ENCODE measurements around the gene NUTM2G. TPM values are rescaled to one million over a fixed set of nuclear protein-coding genes. Genes with fewer than 3 reads are reported as not detected.
"Not testable (repeated sequence)": the region's sequence is repeated elsewhere in the genome, so short reads cannot be mapped to it uniquely, and the experiment has no call there.

NUTM2G gene
- not detected for total RNA-seq
- polyA plus RNA-seq: 0.02 TPM
- long read RNA-seq, donor 1: 0 reads
- long read RNA-seq, donor 2: 0 reads
- long read RNA-seq, donor 3: 0 reads
- long read RNA-seq, donor 4: 0 reads
- long read RNA-seq, donor 5, partial matches to known transcripts: 5 of 13 reads
- long read RNA-seq, donor 5, other reads (novel, unspliced or antisense): 8 of 13 reads
- long read RNA-seq, donor 6: 0 reads
- long read RNA-seq, donor 7: 0 reads
- long read RNA-seq, donor 8: 0 reads
- long read RNA-seq, donor 9: 0 reads
- long read RNA-seq, donor 10: 0 reads

DNA sequence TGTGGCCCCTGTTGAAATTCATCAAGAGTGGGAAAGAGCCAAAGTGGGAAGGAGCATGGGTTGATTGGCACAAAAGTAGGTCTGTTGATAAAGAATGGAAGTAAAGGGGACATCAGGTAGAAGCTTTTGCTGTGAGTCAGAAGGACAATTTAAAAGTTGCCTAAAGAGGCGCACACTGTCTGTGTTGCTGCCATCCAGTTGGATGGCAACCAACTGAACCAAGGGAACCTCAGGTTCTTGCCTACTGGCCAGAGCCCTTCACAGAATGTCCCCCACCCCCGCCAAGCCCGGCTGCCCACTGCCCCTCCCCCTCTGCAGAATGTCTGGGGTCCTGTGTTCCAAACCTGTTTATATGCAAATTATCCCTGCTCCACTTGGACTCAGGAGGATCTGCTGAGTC, at the start of gene NUTM2G:
NUTM2G (plus strand) TSS at position 301 of the 400 bp plus-strand sequence. CDS start 182 bp downstream, outside the sequence.
- H3K36me3 ChIP-seq (ENCODE audit: control insufficient read depth in 2 of 2, insufficient read depth in 2 of 2, low read length in 1 of 2); H3K27me3 ChIP-seq (ENCODE audit: control insufficient read depth in 2 of 2, insufficient read depth in 1 of 2, low read length in 1 of 2); H3K4me1 ChIP-seq (ENCODE audit: control insufficient read depth in 2 of 2, insufficient read depth in 2 of 2, low read length in 2 of 2); DNase-seq (ENCODE audit: low read depth in 6 of 9, low spot score in 9 of 9); H3K4me3 ChIP-seq (ENCODE audit: low read length in 2 of 2); H3K27ac ChIP-seq (ENCODE audit: low read depth in 1 of 2, low read length in 1 of 2); H3K9me3 ChIP-seq (ENCODE audit: control insufficient read depth in 2 of 2, insufficient read depth in 1 of 2, low read length in 1 of 2): not testable (repeated sequence)
- no CpG with 5 or more reads among the region's 3 CpGs for WGBS

DNA sequence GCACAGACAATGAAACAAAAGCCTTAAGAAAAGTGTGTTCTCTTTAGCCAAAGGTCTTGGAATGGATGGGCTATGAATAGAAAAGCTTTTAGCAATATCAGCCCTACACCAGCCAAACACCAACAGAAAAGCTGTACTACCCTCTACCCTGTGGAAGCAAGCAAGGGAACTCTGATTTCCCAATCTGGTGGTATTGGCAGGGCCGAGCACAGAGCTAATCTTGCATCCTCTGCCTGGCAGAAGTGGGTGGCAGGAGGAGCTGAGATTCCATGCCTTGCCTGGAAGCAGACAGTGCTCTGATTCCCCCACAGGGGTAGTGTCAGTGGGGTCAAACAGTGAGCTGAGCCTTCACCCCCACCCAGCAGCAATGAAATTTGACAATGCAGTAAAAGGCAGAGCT, 44.7 kb upstream of the NUTM2G start:
- Histone ChIP-seq H3K27me3 (ENCODE audit: control insufficient read depth in 2 of 2, insufficient read depth in 1 of 2, low read length in 1 of 2) (peaks cover 2 to 9% of the 10 kb centered on the region in 2 donors), H3K36me3 (ENCODE audit: control insufficient read depth in 2 of 2, insufficient read depth in 2 of 2, low read length in 1 of 2) (no peaks in the 10 kb centered on the region), H3K27ac (ENCODE audit: low read depth in 1 of 2, low read length in 1 of 2) (no peak overlapping the region), H3K4me3 (ENCODE audit: low read length in 2 of 2) (no peak overlapping the region), H3K9me3 (ENCODE audit: control insufficient read depth in 2 of 2, insufficient read depth in 1 of 2, low read length in 1 of 2) (no peaks in the 10 kb centered on the region), H3K4me1 (ENCODE audit: control insufficient read depth in 2 of 2, insufficient read depth in 2 of 2, low read length in 2 of 2) (no peaks in the 10 kb centered on the region)
- no peak for DNase-seq (ENCODE audit: low read depth in 6 of 9, low spot score in 9 of 9)
- WGBS: 38% methylated on average over 1 of the region's 1 CpG

- Histone ChIP-seq H3K27ac (ENCODE audit: low read depth in 1 of 2, low read length in 1 of 2) (no peak overlapping the region), H3K27me3 (ENCODE audit: control insufficient read depth in 2 of 2, insufficient read depth in 1 of 2, low read length in 1 of 2) (peaks cover 2 to 3% of the 10 kb centered on the region in 2 donors), H3K4me3 (ENCODE audit: low read length in 2 of 2) (no peak overlapping the region), H3K9me3 (ENCODE audit: control insufficient read depth in 2 of 2, insufficient read depth in 1 of 2, low read length in 1 of 2) (no peaks in the 10 kb centered on the region), H3K36me3 (ENCODE audit: control insufficient read depth in 2 of 2, insufficient read depth in 2 of 2, low read length in 1 of 2) (no peaks in the 10 kb centered on the region), H3K4me1 (ENCODE audit: control insufficient read depth in 2 of 2, insufficient read depth in 2 of 2, low read length in 2 of 2) (no peaks in the 10 kb centered on the region)
- 92% methylated on average over 2 of the region's 2 CpGs for WGBS
- DNase-seq (ENCODE audit: low read depth in 6 of 9, low spot score in 9 of 9): no peak
These were observed 44.2 kb upstream of the NUTM2G start for GRCh38 chr9:96884443-96884842.

- H3K4me3 ChIP-seq (ENCODE audit: low read length in 2 of 2): no peak overlapping the region
- H3K4me1 ChIP-seq (ENCODE audit: control insufficient read depth in 2 of 2, insufficient read depth in 2 of 2, low read length in 2 of 2): no peaks in the 10 kb centered on the region
- H3K27ac ChIP-seq (ENCODE audit: low read depth in 1 of 2, low read length in 1 of 2): no peak overlapping the region
- no peaks in the 10 kb centered on the region for H3K9me3 ChIP-seq (ENCODE audit: control insufficient read depth in 2 of 2, insufficient read depth in 1 of 2, low read length in 1 of 2)
- DNase-seq (ENCODE audit: low read depth in 6 of 9, low spot score in 9 of 9): no peak
- H3K27me3 ChIP-seq (ENCODE audit: control insufficient read depth in 2 of 2, insufficient read depth in 1 of 2, low read length in 1 of 2): no peaks in the 10 kb centered on the region
- no peaks in the 10 kb centered on the region for H3K36me3 ChIP-seq (ENCODE audit: control insufficient read depth in 2 of 2, insufficient read depth in 2 of 2, low read length in 1 of 2)
These were observed 43.2 kb upstream of the NUTM2G start for GRCh38 chr9:96885424-96885823.

DNA sequence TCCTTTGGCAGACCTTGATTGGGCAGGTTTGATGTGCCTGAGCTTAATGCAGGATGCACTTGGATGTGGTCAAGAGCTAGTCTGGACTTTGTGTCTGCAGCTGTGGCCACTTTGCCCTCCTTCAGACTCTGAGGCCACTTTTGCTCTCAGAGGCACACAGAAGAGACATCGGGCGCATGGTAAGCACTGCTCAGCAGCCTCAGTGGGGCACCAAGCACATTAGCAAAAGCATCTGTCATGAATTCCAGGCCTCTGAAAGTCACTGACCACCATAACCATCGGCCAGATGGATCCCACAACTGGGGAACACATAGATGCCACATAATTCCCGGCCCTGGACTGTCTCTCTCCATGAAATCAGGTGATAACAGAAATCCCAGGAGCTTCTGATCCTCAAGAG, 40.1 kb upstream of the NUTM2G start:
- H3K9me3 ChIP-seq (ENCODE audit: control insufficient read depth in 2 of 2, insufficient read depth in 1 of 2, low read length in 1 of 2): no peaks in the 10 kb centered on the region
- peaks cover 0 to 9% of the 10 kb centered on the region in 2 donors for H3K36me3 ChIP-seq (ENCODE audit: control insufficient read depth in 2 of 2, insufficient read depth in 2 of 2, low read length in 1 of 2)
- H3K4me1 ChIP-seq (ENCODE audit: control insufficient read depth in 2 of 2, insufficient read depth in 2 of 2, low read length in 2 of 2): no peaks in the 10 kb centered on the region
- WGBS: 98% methylated on average over 4 of the region's 4 CpGs
- no peak for DNase-seq (ENCODE audit: low read depth in 6 of 9, low spot score in 9 of 9)
- H3K4me3 ChIP-seq (ENCODE audit: low read length in 2 of 2): no peak overlapping the region
- no peaks in the 10 kb centered on the region for H3K27me3 ChIP-seq (ENCODE audit: control insufficient read depth in 2 of 2, insufficient read depth in 1 of 2, low read length in 1 of 2)
- H3K27ac ChIP-seq (ENCODE audit: low read depth in 1 of 2, low read length in 1 of 2): no peak overlapping the region

- peaks cover 12 to 20% of the 10 kb centered on the region in 2 donors for H3K36me3 ChIP-seq (ENCODE audit: control insufficient read depth in 2 of 2, insufficient read depth in 2 of 2, low read length in 1 of 2)
- WGBS: 98% methylated on average over 7 of the region's 7 CpGs
- H3K4me3 ChIP-seq (ENCODE audit: low read length in 2 of 2): no peak overlapping the region
- H3K9me3 ChIP-seq (ENCODE audit: control insufficient read depth in 2 of 2, insufficient read depth in 1 of 2, low read length in 1 of 2): no peaks in the 10 kb centered on the region
- DNase-seq (ENCODE audit: low read depth in 6 of 9, low spot score in 9 of 9): no peak
- H3K27ac ChIP-seq (ENCODE audit: low read depth in 1 of 2, low read length in 1 of 2): no peak overlapping the region
- no peaks in the 10 kb centered on the region for H3K27me3 ChIP-seq (ENCODE audit: control insufficient read depth in 2 of 2, insufficient read depth in 1 of 2, low read length in 1 of 2)
- H3K4me1 ChIP-seq (ENCODE audit: control insufficient read depth in 2 of 2, insufficient read depth in 2 of 2, low read length in 2 of 2): no peaks in the 10 kb centered on the region
These were observed 36.5 kb upstream of the NUTM2G start for GRCh38 chr9:96892131-96892530.

GRCh38 chr9:96900010-96900409, 28.6 kb upstream of the NUTM2G start:
- not testable (repeated sequence) for H3K4me1 ChIP-seq (ENCODE audit: control insufficient read depth in 2 of 2, insufficient read depth in 2 of 2, low read length in 2 of 2); H3K4me3 ChIP-seq (ENCODE audit: low read length in 2 of 2); H3K27me3 ChIP-seq (ENCODE audit: control insufficient read depth in 2 of 2, insufficient read depth in 1 of 2, low read length in 1 of 2); H3K27ac ChIP-seq (ENCODE audit: low read depth in 1 of 2, low read length in 1 of 2); H3K9me3 ChIP-seq (ENCODE audit: control insufficient read depth in 2 of 2, insufficient read depth in 1 of 2, low read length in 1 of 2); DNase-seq (ENCODE audit: low read depth in 6 of 9, low spot score in 9 of 9)
- 96% methylated on average over 1 of the region's 2 CpGs for WGBS
- H3K36me3 ChIP-seq (ENCODE audit: control insufficient read depth in 2 of 2, insufficient read depth in 2 of 2, low read length in 1 of 2): peaks cover 6 to 10% of the 10 kb centered on the region in 2 donors

DNA sequence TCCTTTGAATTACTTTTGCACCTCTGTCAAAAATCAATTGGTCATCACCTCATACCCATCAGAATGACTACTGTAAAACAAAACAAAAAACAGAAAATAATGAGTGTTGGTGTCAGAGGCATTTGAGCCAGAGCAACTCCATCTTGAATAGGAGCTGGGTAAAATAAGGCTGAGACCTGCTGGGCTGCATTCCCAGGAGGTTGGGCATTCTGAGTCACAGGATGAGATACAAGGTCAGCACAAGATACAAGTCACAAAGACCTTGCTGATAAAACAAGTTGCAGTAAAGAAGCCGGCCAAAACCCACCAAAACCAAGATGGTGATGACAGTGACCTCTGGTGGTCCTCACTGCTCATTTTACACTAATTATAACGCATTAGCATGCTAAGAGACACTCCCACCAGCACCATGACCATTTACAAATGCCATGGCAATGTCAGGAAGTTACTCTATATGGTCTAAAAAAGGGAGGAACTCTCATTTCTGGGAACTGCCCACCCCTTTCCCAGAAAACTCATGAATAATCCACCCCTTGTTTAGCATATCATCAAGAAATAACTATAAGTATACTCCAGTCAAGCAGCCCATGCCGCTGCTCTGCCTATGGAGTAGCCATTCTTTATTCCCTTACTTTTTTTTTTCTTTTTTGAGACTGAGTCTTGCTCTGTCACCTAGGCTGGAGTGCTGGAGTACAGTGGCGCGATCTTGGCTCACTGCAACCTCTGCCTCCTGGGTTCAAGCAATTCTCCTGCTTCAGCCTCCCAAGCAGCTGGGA, 23.5 kb upstream of the NUTM2G start:
- DNase-seq (ENCODE audit: low read depth in 6 of 9, low spot score in 9 of 9); H3K36me3 ChIP-seq (ENCODE audit: control insufficient read depth in 2 of 2, insufficient read depth in 2 of 2, low read length in 1 of 2); H3K27me3 ChIP-seq (ENCODE audit: control insufficient read depth in 2 of 2, insufficient read depth in 1 of 2, low read length in 1 of 2); H3K27ac ChIP-seq (ENCODE audit: low read depth in 1 of 2, low read length in 1 of 2); H3K9me3 ChIP-seq (ENCODE audit: control insufficient read depth in 2 of 2, insufficient read depth in 1 of 2, low read length in 1 of 2); H3K4me1 ChIP-seq (ENCODE audit: control insufficient read depth in 2 of 2, insufficient read depth in 2 of 2, low read length in 2 of 2); H3K4me3 ChIP-seq (ENCODE audit: low read length in 2 of 2): not testable (repeated sequence)
- 92% methylated on average over 2 of the region's 5 CpGs for WGBS

DNA sequence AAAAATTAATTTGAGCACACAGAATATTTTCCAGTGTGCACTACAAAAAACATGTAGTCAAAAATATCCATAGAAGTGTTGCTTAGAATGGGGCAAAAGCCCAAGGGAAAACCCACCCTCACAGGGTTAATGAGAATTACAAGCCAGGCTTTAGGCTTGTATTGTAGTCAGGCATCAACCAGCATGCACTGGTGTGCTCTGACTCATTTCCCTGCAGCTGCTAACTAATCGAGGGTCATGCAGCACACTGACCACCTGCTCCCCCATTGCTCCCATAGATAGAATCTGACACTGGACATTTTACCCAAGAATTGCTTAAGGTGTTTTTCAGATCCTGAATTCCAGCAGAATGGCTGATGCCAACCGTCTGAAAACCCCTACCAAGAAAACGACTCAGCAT, 20.2 kb upstream of the NUTM2G start:
- H3K4me1 ChIP-seq (ENCODE audit: control insufficient read depth in 2 of 2, insufficient read depth in 2 of 2, low read length in 2 of 2); H3K9me3 ChIP-seq (ENCODE audit: control insufficient read depth in 2 of 2, insufficient read depth in 1 of 2, low read length in 1 of 2); H3K27ac ChIP-seq (ENCODE audit: low read depth in 1 of 2, low read length in 1 of 2); H3K27me3 ChIP-seq (ENCODE audit: control insufficient read depth in 2 of 2, insufficient read depth in 1 of 2, low read length in 1 of 2); H3K4me3 ChIP-seq (ENCODE audit: low read length in 2 of 2); DNase-seq (ENCODE audit: low read depth in 6 of 9, low spot score in 9 of 9); H3K36me3 ChIP-seq (ENCODE audit: control insufficient read depth in 2 of 2, insufficient read depth in 2 of 2, low read length in 1 of 2): not testable (repeated sequence)
- WGBS: no CpG with 5 or more reads among the region's 3 CpGs
